Stimulated activated naive CD4-positive, alpha-beta T cell (primary cell): ENCODE data around the gene SSUH2.
"Not testable (repeated sequence)": the region's sequence is repeated elsewhere in the genome, so short reads cannot be mapped to it uniquely, and the experiment has no call there.

Experiments used
- DNase-seq, 6 experiments: peaks; one replicate each; lab custom pipeline; 2025; lab: John Stamatoyannopoulos, UW

The SSUH2 gene

DNA sequence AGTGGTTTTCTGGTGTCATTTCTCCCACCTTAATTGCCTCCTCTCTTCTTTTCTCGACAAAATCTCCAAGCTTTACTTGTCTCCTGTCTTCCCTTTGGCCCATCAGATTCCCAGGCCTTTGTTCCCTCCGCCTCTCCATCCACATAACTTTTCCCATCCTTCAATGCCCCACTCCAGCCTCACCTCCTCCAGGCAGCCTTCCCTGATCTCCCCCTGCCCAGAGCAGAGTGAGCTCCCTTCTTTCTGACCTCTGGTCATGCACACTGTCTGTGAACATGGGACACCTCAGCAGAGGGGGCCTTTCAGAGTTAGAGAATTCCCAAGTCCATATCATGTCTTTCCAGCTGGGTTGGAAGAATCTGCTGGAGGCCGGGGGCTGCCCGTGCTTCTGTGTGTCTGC, 14.6 kb upstream of the SSUH2 start:
- no peak for DNase-seq

DNA sequence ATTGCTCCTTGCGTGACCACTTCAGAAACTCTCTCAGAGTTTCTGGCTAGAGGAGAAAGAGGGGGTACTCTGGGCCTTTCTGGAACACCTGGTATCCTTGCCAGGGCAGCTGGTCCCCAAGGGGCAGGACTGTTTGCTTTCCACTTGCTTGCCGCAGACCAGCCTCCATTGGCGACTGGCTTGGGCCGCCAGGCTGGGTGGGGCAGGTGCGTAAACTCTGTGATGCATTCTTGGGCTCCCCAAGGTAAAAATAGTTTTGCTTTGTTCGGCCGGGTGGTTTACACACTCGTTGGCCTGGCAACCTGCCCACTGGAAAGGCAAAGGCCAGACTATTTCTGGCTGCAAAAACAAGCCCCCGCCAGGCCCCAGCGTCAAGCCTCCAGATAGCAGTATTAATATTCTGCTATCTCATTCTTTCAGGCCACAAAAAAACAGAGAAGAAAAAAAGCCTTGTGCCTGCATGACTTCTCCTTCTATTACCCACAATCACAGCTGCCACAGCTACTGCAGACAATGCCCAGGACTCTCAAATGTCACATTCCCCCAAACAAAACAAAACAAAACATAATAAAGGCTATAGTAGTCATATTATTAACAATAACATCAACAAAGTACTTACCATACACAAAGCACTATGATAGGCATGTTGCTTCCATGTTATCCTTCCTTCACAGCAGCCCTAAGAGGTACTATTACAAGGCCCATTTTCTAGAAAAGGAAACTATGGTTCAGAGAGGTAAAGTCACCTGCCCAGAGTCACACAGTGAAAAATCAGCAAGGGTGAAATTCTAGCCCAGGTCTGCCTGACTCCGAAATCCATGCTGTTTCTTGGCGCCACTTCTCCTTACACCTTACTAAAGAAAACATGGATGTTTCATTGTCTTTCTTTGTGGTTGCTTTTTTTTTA, 14.0 kb upstream of the SSUH2 start:
- DNase-seq, result no peak

DNA sequence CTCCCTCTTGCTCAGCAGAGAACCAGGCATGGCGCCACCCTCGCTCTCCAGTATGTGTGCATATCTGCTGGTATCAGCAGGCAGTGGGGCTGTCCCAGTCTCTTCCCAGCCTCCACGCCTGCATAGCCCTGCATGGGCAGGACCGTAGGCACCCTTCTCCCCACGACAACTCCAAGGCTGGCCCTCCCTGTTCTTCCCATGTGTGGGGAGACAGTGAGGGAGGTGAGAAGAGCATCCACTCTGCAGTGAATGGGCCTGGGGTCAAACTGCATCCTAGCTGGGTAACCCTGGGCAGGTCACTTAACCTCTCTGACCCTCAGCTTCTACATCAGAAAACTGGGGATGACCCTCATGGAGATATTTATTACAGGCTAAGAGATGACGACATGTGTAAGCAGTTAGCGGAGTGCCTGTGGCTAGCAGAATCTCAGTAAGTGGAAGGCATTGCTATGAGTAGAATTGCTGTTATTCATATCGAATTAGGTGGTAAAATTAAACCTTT, 13.3 kb upstream of the SSUH2 start:
- no peak for DNase-seq

DNA sequence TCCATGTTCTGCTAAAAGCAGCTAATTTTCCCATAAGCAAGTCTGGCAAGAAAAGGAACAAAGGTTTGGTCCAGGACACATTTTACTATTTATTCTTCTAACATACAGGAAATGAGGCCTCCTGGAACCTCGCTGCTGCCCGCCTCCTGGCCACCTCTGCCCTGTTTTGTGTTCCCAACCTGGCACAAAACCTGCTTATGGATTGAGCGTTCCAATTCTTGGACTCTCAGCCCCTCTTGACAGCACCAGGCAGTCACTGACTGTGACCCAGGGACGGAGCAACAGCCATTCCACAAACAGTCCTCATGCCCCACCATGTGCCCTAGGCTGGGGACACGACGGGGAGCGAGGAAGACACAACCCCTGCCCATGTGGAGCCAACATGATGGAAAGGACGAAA, 11.6 kb upstream of the SSUH2 start:
- DNase-seq, result no peak

DNA sequence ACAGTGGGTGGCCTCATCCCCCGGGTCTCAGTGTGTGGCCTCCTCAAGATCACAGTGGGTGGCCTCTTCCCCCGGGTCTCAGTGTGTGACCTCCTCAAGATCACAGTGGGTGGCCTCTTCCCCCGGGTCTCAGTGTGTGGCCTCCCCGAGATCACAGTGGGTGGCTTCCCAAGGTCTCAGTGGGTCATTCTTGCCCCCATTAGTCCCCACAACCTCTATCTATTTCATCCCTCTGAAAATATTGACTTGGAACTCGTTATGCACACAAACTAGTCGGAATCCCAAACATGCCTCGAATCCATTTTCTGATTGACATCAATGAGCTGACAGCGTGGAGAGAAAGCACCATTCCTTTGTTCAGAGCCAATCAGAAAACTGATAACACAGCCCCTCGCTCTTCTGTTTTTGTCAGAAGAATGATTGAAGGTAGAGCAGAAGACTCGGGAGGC, 10.8 kb upstream of the SSUH2 start:
- no peak for DNase-seq

DNA sequence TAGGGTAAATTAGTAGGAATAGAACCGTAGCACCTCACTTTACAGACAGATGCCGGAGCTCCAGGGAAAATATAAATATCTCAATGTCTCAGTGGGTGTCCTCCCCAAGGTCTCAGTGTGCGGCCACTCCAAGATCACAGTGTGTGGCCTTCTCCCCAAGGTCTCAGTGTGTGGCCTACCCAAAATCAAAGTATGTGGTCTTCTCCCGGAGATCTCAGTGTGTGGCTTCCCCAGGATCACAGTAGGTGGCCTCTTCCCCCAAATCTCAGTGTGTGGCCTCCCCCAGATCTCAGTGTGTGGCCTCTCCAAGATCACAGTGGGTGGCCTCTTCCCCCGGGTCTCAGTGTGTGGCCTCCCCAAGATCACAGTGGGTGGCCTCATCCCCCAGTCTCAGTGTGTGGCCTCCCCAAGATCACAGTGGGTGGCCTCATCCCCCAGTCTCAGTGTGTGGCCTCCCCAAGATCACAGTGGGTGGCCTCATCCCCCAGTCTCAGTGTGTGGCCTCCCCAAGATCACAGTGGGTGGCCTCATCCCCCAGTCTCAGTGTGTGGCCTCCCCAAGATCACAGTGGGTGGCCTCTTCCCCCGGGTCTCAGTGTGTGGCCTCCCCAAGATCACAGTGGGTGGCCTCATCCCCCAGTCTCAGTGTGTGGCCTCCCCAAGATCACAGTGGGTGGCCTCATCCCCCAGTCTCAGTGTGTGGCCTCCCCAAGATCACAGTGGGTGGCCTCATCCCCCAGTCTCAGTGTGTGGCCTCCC, 10.2 kb upstream of the SSUH2 start:
- DNase-seq, result not testable (repeated sequence)

DNA sequence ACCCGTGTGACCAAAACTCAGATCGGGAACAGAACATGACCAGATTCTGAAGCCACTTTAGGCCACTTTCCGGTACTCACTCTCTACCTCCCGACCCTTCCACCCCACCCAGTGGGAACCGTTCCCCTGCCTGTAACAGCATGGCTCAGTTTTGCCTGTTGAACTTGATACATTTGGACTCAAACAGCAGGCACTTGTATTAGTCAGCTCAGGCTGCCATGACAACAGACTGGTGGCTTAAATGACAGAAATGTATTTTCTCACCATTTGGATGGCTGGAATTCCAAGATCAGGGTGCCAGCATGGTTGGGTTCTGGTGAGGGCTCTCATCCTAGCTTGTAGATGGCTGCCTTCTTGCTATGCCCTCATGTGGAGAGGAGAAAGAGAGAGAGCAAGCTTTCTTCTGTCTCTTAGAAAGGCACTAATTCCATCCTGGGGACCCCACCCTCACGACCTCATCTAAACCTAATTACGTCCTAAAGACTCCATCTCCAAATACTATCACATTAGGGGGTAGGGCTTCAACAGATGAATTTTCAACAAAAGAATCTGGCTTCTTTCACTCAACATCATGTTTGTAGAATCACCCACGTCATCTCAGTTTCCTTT, 9.3 kb upstream of the SSUH2 start:
- no peak for DNase-seq

DNA sequence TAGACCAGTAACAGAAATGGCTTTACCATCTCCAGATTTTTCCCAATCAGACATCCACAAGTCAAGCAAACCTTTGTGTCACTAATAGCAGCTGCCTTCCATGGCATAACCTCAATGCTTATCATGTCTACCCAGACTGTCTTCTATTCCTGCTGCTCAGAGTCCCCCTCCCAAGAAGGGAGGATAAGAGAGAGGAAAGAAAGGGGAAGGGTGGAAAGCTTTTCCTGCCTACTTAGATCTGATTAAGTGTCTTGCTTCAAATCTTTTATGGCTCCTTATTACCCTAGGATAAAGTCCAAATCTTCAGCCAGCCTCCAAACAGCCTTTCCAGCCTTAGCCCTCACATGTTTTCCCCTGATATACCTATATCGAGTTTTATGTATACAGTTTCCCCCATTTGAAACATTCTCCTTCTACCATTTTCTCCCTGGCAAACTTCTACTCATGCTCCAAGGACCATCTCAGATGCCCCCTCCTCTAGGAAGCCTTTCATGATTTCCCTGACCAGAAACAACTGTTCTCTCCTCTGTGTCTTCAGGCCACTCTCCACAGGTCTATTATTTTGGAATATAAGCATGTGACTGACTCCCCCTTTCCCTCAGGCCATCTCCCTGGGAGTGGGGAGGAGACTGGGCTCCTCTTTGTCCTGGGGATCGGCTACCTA, 7.9 kb upstream of the SSUH2 start:
- no peak for DNase-seq

DNA sequence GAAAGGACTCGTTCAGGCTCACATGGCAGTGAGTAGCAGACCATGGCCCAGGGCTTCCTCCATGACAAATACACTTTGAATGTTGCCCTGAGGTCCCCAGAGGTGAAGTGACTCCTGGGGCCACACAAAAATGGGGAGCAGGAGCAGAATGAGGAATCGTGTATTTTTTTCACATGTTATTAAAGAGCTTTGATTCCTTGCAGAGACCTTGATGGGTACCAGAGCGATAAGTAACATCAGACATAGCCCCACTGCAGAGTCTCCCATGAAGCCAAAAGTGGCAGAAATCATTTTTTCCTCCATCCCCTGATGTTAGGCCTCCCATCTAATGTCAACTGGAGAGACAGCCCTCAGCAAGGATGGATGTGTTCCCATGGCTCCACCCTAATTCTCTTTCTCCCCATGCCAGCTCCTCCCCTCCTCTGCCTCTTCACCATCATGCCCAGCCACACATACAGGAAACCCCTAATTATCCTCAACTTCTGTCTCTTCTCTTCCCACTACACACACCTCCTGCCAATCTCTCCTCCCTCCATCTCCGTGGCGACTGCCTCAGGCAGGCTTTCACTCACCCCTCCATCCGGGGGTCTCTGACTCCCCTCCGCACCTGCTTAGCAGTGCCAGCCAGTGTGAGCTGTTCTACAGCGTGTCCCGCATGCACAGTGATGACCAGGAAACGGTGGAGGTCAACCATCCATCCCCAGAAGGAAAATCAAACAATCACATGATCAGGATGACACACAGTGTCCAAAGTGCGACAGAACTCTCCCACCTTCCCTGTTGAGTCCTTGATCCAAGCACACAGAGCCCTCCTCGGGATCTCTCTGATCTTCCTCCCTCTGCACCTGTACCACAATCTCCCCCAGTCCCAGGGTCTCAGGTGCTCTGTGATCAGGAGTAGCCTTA, 7.1 kb upstream of the SSUH2 start:
- DNase-seq, result no peak

DNA sequence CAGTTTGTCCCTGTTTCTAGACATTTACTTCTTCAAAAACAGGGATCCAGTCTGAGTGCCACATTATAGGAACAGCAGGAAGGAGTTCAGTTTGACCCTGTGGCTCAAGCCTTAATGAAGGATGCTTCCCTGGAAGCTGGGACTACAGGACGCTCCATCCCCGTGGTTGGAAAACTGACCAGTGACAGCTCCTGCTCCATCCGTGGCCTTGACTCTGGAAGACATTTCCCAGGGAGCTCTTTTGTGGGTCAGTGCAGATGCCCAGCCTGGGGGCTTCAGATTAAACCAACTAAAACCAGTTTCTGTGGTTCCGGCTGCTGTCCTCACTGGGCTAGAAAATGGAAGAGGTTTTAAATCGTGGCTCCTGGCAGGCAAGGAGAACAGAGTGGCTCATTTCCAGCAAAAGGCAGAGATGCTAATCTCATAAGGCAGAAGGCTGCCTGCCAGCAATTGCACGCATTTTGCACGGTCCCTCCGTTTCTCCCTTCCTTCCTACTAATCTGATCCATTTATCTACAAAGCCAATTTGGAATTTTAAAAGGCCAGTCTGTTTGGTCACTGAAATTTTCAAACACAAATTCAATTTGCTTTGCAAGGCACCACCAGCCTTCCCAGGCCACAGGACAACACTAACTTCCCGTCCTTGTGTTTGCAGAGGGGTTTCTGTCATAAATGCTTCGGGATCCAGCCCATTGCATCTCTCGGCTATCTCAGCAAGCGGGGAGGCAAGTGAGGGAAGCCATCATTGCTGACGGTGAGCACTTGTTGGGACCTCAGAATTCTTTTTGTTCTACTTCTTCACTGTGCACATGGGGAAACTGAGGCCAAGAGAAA, 6.2 kb upstream of the SSUH2 start:
- DNase-seq, result no peak

DNA sequence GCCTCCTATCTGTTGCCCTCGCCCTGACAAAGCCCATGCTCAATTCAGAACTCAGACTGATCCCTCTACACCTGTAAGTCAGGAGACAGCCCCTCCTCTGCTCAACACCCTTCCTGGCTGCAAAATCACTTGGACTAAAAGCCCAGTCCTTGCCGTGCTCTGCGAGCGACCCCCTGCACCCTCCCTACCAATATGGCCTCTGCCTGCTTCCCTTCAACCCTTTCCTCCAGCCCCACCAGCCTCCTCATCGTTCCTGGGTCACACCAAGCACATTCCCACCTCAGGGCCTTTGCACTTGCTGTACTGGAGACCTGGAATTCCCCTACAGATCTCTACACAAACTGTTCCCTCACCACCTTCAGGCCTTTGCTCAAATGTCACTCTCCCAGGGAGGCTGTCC, 5.2 kb upstream of the SSUH2 start:
- DNase-seq, result no peak

DNA sequence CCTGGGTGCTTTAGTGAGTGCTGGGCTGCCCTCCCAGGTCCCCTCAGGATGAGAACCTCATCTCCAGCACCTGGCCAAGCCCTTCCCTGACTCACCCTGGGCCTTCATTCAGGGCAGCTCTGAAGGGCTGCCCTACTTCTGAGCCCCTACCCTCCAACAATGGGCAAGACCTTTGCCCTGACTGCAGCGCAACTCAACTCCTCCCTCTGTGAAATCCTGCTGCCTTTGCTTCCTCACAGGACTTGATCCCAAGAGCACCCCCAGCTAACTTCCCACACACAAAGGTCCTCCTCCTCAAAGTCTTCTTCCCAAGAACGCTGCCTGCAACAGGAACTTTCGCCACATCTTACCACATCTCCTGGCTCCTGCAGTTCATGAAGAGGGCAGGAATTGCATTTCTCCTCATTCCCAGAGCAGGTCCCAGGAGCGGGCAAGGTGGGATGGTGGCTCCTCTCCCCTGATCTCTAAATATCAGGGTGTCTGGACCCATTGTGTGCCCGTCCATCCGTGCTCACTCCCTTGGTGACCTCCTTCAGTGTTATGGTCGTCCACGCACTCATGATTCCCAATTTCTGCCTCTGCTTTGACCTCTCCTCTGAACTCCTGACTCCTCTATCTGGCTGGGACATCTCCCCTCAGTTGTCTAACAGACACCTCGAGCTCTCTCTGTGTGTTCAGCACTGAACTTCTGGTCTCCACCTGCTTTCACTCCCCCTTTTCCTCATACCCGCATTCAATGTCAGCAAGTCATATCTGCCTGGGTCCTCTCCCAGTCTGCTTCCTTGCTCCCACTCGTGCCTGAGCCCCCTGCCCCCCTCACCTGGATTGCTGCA, 4.5 kb upstream of the SSUH2 start:
- no peak for DNase-seq

DNA sequence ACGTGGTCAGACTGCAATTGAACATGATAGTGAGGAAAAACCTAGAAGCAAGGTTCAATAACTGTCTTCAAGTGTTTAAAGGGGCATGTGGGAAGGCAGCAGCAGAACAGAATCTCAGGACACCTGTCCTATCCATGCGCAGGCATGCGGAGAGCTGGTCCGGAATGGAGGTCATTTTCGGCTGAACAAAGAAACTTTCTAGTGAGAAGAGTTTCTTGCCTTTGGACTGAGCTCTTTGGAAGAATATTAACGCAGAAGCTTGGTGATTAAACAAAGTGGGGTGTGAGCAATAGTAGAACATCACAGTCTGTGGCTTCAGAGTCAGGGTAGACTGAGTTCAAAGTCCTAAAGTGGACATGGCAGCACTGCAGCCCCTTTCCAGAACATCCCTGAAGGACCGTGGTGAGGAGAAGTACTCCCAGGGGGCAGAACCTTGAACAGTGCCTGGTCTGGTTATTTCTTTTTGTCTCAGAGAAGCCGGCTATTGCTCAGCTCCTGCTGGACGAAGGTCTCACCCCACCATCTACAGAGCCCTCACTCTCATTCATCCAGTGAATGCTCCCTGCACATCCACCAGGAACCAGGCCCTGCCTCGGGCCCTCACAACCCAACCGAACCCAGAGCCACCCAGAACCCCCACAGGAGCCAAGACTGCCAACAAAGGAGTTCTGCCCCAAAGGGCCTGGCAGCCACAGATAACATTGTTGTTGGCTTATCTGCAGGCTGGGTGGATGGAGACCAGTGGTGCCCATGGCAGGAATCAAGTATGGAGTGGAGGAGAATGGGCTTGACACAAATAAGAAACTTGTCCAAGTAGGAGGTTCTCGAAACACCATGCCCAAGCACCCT, 2.8 kb upstream of the SSUH2 start:
- no peak for DNase-seq

DNA sequence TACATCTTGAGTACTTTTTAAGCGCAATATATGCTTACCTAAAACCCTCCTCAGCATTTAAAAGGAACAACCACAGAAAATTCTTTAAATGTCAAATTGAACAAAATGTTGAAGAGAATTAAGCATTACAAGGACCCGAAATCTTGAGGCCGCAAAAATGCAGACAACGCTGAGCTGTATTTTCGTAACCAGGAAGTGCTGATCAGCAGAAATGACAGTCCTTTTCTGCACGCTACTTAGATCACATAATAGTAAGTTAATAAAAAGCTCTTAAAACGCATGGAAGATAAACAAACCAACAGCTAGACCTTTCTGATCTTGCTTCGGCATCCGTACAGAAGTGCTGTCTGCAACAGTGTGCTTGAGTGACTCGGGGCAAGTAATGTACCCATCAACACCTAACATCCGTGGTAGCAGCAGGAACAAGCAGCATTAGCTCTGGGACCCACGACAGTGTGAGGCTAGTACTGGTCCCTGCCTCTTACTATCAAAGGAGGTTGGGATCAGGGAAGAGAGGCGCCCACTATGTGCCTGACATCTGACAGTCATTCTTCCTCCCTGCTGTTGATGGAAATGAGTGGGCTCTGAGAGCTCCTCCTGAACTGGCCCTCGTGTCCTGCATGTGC, 1.8 kb upstream of the SSUH2 start:
- no peak for DNase-seq

DNA sequence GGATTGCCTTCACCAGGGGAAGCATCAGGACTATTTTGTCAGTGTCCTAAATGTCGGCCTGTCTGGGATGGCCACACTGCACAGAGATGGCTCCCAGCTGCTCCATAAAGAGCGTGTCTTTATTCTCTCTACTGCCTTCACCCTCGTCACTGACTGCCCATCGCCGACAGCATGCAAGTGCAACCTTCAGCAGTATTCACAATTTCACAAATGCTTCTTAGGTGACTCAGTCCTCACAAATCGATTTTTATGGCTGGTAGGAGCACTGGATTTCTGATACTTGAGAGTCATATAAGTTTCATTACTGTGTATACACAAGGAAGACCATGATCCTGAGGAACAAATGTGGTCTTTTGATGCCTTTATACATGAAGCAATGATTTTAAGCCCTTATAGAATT, 1.1 kb upstream of the SSUH2 start:
- no peak for DNase-seq

DNA sequence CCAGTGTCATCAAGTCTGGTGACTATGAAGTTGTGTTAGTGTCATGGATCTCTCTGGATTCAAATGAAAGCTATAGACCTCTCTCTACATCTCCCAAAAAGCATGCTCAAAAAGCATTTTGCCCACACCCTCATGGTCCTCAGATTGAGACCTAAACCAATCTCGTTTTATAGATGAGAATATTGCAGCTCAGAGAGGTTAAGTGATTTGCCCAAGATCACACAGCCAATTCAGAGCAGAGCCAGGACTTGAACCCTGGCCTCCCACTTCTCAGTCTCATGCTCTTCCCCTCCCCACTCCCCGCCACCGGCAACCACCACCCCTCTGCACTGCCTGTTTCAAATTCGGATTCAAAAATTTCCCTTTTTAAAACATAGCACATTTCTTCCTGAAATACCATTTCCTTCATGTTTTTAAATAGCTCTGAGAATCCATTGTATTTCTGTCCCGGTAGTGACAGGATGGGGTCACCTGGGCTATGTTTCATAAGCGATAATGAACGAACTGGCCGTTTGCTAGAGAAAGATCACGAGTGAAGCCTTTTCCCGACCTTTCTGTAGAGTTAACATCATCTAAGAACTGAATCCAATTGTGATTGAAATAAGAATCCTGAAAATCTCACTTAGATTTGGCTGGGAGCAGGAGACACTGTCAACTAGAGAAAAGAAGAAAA, 769 bp downstream of the SSUH2 start:
- DNase-seq, result no peak

DNA sequence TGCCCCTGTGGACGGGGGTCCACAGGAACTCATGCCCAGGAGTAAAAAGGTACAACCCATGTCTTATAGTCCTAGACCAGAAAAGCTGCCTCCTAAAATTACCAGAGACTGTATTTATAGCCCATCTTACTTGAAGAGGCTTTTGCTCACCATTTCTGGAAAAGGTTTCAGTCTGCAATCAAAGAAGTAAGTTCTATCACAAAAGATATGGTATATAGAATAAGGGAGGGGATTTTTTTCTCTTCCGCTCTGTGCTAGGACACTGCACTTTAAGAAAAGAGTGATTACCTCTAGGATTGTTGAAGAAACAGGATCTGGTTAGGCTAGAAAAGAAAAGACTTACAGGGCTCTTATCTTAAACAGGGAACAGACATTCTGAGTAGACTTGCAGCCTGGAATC, 2.6 kb downstream of the SSUH2 start:
- no peak for DNase-seq
